ENCODE data around the gene SPEM3. TPM values are rescaled to one million over a fixed set of nuclear protein-coding genes. Genes with fewer than 3 reads are reported as not detected.

SPEM3 gene
- total RNA-seq, 4 donors from 2014 or later: not detected

- no peak for ATAC-seq (ENCODE audit: low FRiP score)
- DNase-seq (ENCODE audit: low spot score): no peak
- TF ChIP-seq CTCF (IDR thresholded peaks at IDR 0.05): no peak
Measured at GRCh38 chr17:7423679-7424078, 5.0 kb upstream of the SPEM3 start.

- TF ChIP-seq CTCF (IDR thresholded peaks at IDR 0.05): no peak
- ATAC-seq (ENCODE audit: low FRiP score) (no peak), DNase-seq (ENCODE audit: low spot score) (no peak)
Measured at GRCh38 chr17:7425316-7425715, 3.3 kb upstream of the SPEM3 start, which contains the start of gene SPEM2. Gene SPEM2 (plus strand): TSS chr17:7425616. CDS start chr17:7425689, 73 bp downstream.

GRCh38 chr17:7425756-7426155 lies 2.9 kb upstream of the SPEM3 start:
- ATAC-seq (ENCODE audit: low FRiP score): no peak
- no peak for TF ChIP-seq CTCF (IDR thresholded peaks at IDR 0.05)
- DNase-seq (ENCODE audit: low spot score): no peak

- DNase-seq (ENCODE audit: low spot score): no peak
- ATAC-seq (ENCODE audit: low FRiP score): no peak
- no peak for TF ChIP-seq CTCF (IDR thresholded peaks at IDR 0.05)
Measured at GRCh38 chr17:7426203-7426863, 2.3 kb upstream of the SPEM3 start.

GRCh38 chr17:7426896-7427489 lies 1.7 kb upstream of the SPEM3 start:
- no peak for TF ChIP-seq CTCF (IDR thresholded peaks at IDR 0.05)
- no peak for DNase-seq (ENCODE audit: low spot score)
- ATAC-seq (ENCODE audit: low FRiP score): no peak

GRCh38 chr17:7427549-7427948 lies 1.1 kb upstream of the SPEM3 start:
- DNase-seq (ENCODE audit: low spot score) (no peak), ATAC-seq (ENCODE audit: low FRiP score) (no peak)
- TF ChIP-seq CTCF (IDR thresholded peaks at IDR 0.05): no peak

- ATAC-seq (ENCODE audit: low FRiP score): no peak
- DNase-seq (ENCODE audit: low spot score): no peak
- TF ChIP-seq CTCF (IDR thresholded peaks at IDR 0.05): no peak
Measured at GRCh38 chr17:7429722-7430121, 1.1 kb downstream of the SPEM3 start.

Data from omental fat pad (tissue), 4 donors.